ENCODE data around the gene LRRC8A. TPM values are rescaled to one million over a fixed set of nuclear protein-coding genes. Genes with fewer than 3 reads are reported as not detected.
A peak's percentile ranks its signal among the peaks of the same experiment; 100 is the strongest.

The LRRC8A gene
- total and polyA plus RNA-seq, 4 experiments from 2014 or later: 18.7 to 40.6 (median 25.4) TPM

- peak in 3 of 5 donors; percentile 22 to 26 (median 26) for DNase-seq
- peaks cover 22 to 23% of the 10 kb centered on the region in 2 donors for H3K36me3 Mint-ChIP-seq
- no peaks in the 10 kb centered on the region for H3K27me3 Mint-ChIP-seq
- ChIA-PET CTCF (ENCODE audit: partially characterized antibody) (interaction anchor here (1.0 to 2.7 kb wide), 4 partner anchors 17 to 36 kb away, joined by 3 to 8 read pairs (median 5); partner anchors contain the start of genes KYAT1 and LRRC8A), POLR2A (ENCODE audit: partially characterized antibody) (interaction anchor here (0.8 to 12.5 kb wide), 4 partner anchors 11 to 17 kb away, joined by 4 to 110 read pairs (median 6); partner anchors contain the start of genes KYAT1 and LRRC8A)
- H3K27ac Mint-ChIP-seq: peak overlapping the region; percentile 84 to 99 (median 96)
- H3K4me3 Mint-ChIP-seq: peak overlapping the region in 7 of 8 donors; percentile 58 to 82 (median 63)
- Histone ChIP-seq H3K9me3 (ENCODE audit: control insufficient read depth in 1 of 2, low read length in 2 of 2) (no peaks in the 10 kb centered on the region), H3K4me3 (ENCODE audit: low read length in 2 of 2) (no peak overlapping the region), H3K27me3 (ENCODE audit: insufficient read depth, low read length) (no peaks in the 10 kb centered on the region), H3K4me1 (ENCODE audit: insufficient read depth, low read length) (peaks cover 97% of the 10 kb centered on the region), H3K27ac (ENCODE audit: low read depth, low read length) (peak overlapping the region; percentile 59), H3K36me3 (ENCODE audit: insufficient read depth, low read length) (peaks cover 7% of the 10 kb centered on the region)
- intact Hi-C loops (cut with micrococcal nuclease): no loop called here
- peaks cover 45 to 92% (median 72%) of the 10 kb centered on the region in 4 donors for H3K4me1 Mint-ChIP-seq
- no peaks in the 10 kb centered on the region for H3K9me3 Mint-ChIP-seq
Measured at GRCh38 chr9:128899566-128900322, 17.8 kb downstream of the LRRC8A start.

DNA sequence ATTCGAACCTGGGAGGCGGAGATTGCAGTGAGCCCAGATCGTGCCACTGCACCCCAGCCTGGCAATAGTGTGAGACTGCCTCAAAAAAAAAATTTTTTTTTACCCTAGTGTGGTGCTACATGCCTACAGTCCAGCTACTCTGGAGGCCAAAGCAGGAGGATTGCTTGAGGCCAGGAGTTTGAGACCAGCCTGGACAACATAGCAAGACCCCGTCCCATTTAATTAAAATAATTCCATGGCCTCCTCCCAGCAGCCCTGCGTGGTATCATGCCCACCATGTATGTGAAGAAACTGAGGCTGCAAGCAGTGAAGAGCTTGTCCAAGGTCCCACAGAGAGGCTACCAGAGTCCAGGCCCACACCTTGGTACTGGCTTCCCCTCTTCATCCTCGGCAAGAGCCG, 19.4 kb downstream of the LRRC8A start:
- DNase-seq: no peak
- no peaks in the 10 kb centered on the region for H3K9me3 ChIP-seq (ENCODE audit: control insufficient read depth in 1 of 2, low read length in 2 of 2)
- no peaks in the 10 kb centered on the region for H3K9me3 Mint-ChIP-seq
- H3K27me3 Mint-ChIP-seq: no peaks in the 10 kb centered on the region
- H3K36me3 ChIP-seq (ENCODE audit: insufficient read depth, low read length): peaks cover 7% of the 10 kb centered on the region
- intact Hi-C loops (cut with micrococcal nuclease): no loop called here
- peak overlapping the region; percentile 14 to 19 for H3K4me3 ChIP-seq (ENCODE audit: low read length in 2 of 2)
- H3K27me3 ChIP-seq (ENCODE audit: insufficient read depth, low read length): no peaks in the 10 kb centered on the region
- CTCF ChIA-PET (ENCODE audit: partially characterized antibody): interaction anchor here (1.3 to 2.7 kb wide), 3 partner anchors 19 to 83 kb away, joined by 7 to 15 read pairs (median 7); partner anchors contain the start of genes ENDOG, KYAT1 and LRRC8A
- POLR2A ChIA-PET (ENCODE audit: partially characterized antibody): interaction anchor here (1.0 to 12.5 kb wide), 9 partner anchors 9 to 348 kb away, joined by 3 to 110 read pairs (median 7); partner anchors contain the start of genes ENDOG, KYAT1 and LRRC8A
- peaks cover 11 to 13% of the 10 kb centered on the region in 2 donors for H3K36me3 Mint-ChIP-seq
- H3K4me1 ChIP-seq (ENCODE audit: insufficient read depth, low read length): peaks cover 91% of the 10 kb centered on the region
- H3K27ac ChIP-seq (ENCODE audit: low read depth, low read length): peak overlapping the region; percentile 76
- peaks cover 36 to 80% (median 59%) of the 10 kb centered on the region in 4 donors for H3K4me1 Mint-ChIP-seq
- H3K27ac Mint-ChIP-seq: peak overlapping the region; percentile 84 to 99 (median 96)
- no peak overlapping the region for H3K4me3 Mint-ChIP-seq

DNA sequence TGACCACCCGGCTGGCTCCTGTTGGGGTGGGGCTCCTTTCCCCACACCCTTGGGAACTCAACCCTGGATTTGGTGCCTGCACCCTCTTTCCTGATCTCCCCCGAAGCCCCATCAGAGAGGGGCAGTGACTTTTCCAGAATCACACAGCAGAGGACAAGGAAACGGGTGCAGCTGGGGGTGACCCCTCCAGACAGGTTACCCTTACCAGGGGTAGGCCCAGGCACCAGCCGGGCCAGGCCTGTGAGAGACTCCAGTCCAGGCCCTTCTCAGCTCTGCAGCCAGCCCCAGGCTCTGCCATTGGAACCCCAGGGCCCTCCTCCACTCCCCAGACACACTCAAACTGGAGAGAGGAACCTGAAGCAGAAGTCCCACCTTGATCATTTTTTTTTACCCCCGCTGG, 19.9 kb downstream of the LRRC8A start:
- peak overlapping the region; percentile 76 to 87 (median 84) for H3K4me3 Mint-ChIP-seq
- H3K4me3 ChIP-seq (ENCODE audit: low read length in 2 of 2): peak overlapping the region; percentile 14 to 19
- POLR2A ChIA-PET (ENCODE audit: partially characterized antibody): interaction anchor here (0.6 to 12.5 kb wide), 16 partner anchors 8 to 349 kb away, joined by 3 to 110 read pairs (median 6); partner anchors contain the start of genes DOLK, ENDOG, KYAT1 and LRRC8A
- peak overlapping the region; percentile 84 to 99 (median 98) for H3K27ac Mint-ChIP-seq
- peak overlapping the region; percentile 76 for H3K27ac ChIP-seq (ENCODE audit: low read depth, low read length)
- no peaks in the 10 kb centered on the region for H3K27me3 Mint-ChIP-seq
- DNase-seq: no peak
- H3K9me3 ChIP-seq (ENCODE audit: control insufficient read depth in 1 of 2, low read length in 2 of 2): no peaks in the 10 kb centered on the region
- no peaks in the 10 kb centered on the region for H3K27me3 ChIP-seq (ENCODE audit: insufficient read depth, low read length)
- peaks cover 5% of the 10 kb centered on the region for H3K36me3 ChIP-seq (ENCODE audit: insufficient read depth, low read length)
- peaks cover 37 to 80% (median 62%) of the 10 kb centered on the region in 4 donors for H3K4me1 Mint-ChIP-seq
- peaks cover 11 to 12% of the 10 kb centered on the region in 2 donors for H3K36me3 Mint-ChIP-seq
- CTCF ChIA-PET (ENCODE audit: partially characterized antibody): interaction anchor here (2.6 to 2.7 kb wide), 2 partner anchors 20 to 26 kb away, joined by 7 to 15 read pairs; partner anchors contain the start of genes KYAT1 and LRRC8A
- no peaks in the 10 kb centered on the region for H3K9me3 Mint-ChIP-seq
- intact Hi-C loops (cut with micrococcal nuclease): loop anchor here (1.0 kb wide), 2 partner anchors 20 to 26 kb away; partner anchors contain the start of gene LRRC8A
- H3K4me1 ChIP-seq (ENCODE audit: insufficient read depth, low read length): peaks cover 91% of the 10 kb centered on the region

- peaks cover 35 to 83% (median 65%) of the 10 kb centered on the region in 4 donors for H3K4me1 Mint-ChIP-seq
- Histone ChIP-seq H3K27me3 (ENCODE audit: insufficient read depth, low read length) (no peaks in the 10 kb centered on the region), H3K4me1 (ENCODE audit: insufficient read depth, low read length) (peaks cover 87% of the 10 kb centered on the region), H3K4me3 (ENCODE audit: low read length in 2 of 2) (peak overlapping the region; percentile 14 to 45), H3K27ac (ENCODE audit: low read depth, low read length) (peak overlapping the region; percentile 76), H3K36me3 (ENCODE audit: insufficient read depth, low read length) (peaks cover 5% of the 10 kb centered on the region), H3K9me3 (ENCODE audit: control insufficient read depth in 1 of 2, low read length in 2 of 2) (no peaks in the 10 kb centered on the region)
- ChIA-PET CTCF (ENCODE audit: partially characterized antibody) (interaction anchor here (2.6 to 2.7 kb wide), 2 partner anchors 20 to 25 kb away, joined by 7 to 15 read pairs; partner anchors contain the start of genes KYAT1 and LRRC8A), POLR2A (ENCODE audit: partially characterized antibody) (interaction anchor here (0.5 to 12.5 kb wide), 17 partner anchors 8 to 349 kb away, joined by 3 to 110 read pairs (median 5); partner anchors contain the start of genes DOLK, ENDOG, KYAT1 and LRRC8A)
- peaks cover 12 to 15% of the 10 kb centered on the region in 2 donors for H3K36me3 Mint-ChIP-seq
- peak; percentile 85 to 92 (median 88) for DNase-seq
- intact Hi-C loops (cut with micrococcal nuclease): loop anchor here (1.0 kb wide), 2 partner anchors 20 to 26 kb away; partner anchors contain the start of gene LRRC8A
- H3K9me3 Mint-ChIP-seq: no peaks in the 10 kb centered on the region
- peak overlapping the region; percentile 76 to 87 (median 84) for H3K4me3 Mint-ChIP-seq
- peak overlapping the region; percentile 84 to 99 (median 98) for H3K27ac Mint-ChIP-seq
- H3K27me3 Mint-ChIP-seq: no peaks in the 10 kb centered on the region
Measured at GRCh38 chr9:128902351-128903078, 20.6 kb downstream of the LRRC8A start.

GRCh38 chr9:128903079-128903461, 21.1 kb downstream of the LRRC8A start:
- intact Hi-C loops (cut with micrococcal nuclease): no loop called here
- POLR2A ChIA-PET (ENCODE audit: partially characterized antibody): interaction anchor here (0.6 to 12.5 kb wide), 10 partner anchors 9 to 125 kb away, joined by 3 to 110 read pairs (median 7); partner anchors contain the start of genes DOLK, ENDOG, KYAT1 and LRRC8A
- Mint-ChIP-seq H3K4me3 (peak overlapping the region in 7 of 8 donors; percentile 76 to 87 (median 83)), H3K27me3 (no peaks in the 10 kb centered on the region), H3K27ac (peak overlapping the region; percentile 84 to 99 (median 98)), H3K9me3 (no peaks in the 10 kb centered on the region), H3K4me1 (peaks cover 33 to 84% (median 63%) of the 10 kb centered on the region in 4 donors), H3K36me3 (peaks cover 14 to 19% of the 10 kb centered on the region in 2 donors)
- no peak for DNase-seq
- H3K27me3 ChIP-seq (ENCODE audit: insufficient read depth, low read length): no peaks in the 10 kb centered on the region
- H3K4me3 ChIP-seq (ENCODE audit: low read length in 2 of 2): peak overlapping the region in 1 of 2 donors; percentile 45
- peak overlapping the region; percentile 76 for H3K27ac ChIP-seq (ENCODE audit: low read depth, low read length)
- peaks cover 11% of the 10 kb centered on the region for H3K36me3 ChIP-seq (ENCODE audit: insufficient read depth, low read length)
- CTCF ChIA-PET (ENCODE audit: partially characterized antibody): interaction anchor here (2.6 kb wide), 1 partner anchor 25 kb away, joined by 15 read pairs; no protein-coding TSS in a partner anchor
- peaks cover 82% of the 10 kb centered on the region for H3K4me1 ChIP-seq (ENCODE audit: insufficient read depth, low read length)
- H3K9me3 ChIP-seq (ENCODE audit: control insufficient read depth in 1 of 2, low read length in 2 of 2): no peaks in the 10 kb centered on the region

GRCh38 chr9:128903871-128904620, 22.1 kb downstream of the LRRC8A start:
- Mint-ChIP-seq H3K4me3 (peak overlapping the region in 3 of 8 donors; percentile 31 to 59 (median 39)), H3K27me3 (no peaks in the 10 kb centered on the region), H3K9me3 (no peaks in the 10 kb centered on the region), H3K36me3 (peaks cover 17 to 22% of the 10 kb centered on the region in 2 donors), H3K4me1 (peaks cover 30 to 84% (median 57%) of the 10 kb centered on the region in 4 donors), H3K27ac (peak overlapping the region; percentile 84 to 99 (median 91))
- DNase-seq: no peak
- H3K4me1 ChIP-seq (ENCODE audit: insufficient read depth, low read length): peaks cover 72% of the 10 kb centered on the region
- peak overlapping the region; percentile 76 for H3K27ac ChIP-seq (ENCODE audit: low read depth, low read length)
- H3K36me3 ChIP-seq (ENCODE audit: insufficient read depth, low read length): peaks cover 21% of the 10 kb centered on the region
- H3K27me3 ChIP-seq (ENCODE audit: insufficient read depth, low read length): no peaks in the 10 kb centered on the region
- no peak overlapping the region for H3K4me3 ChIP-seq (ENCODE audit: low read length in 2 of 2)
- ChIA-PET CTCF (ENCODE audit: partially characterized antibody) (no interaction called here), POLR2A (ENCODE audit: partially characterized antibody) (interaction anchor here (1.2 kb wide), 1 partner anchor 134 kb away, joined by 3 read pairs; no protein-coding TSS in a partner anchor)
- no peaks in the 10 kb centered on the region for H3K9me3 ChIP-seq (ENCODE audit: control insufficient read depth in 1 of 2, low read length in 2 of 2)
- intact Hi-C loops (cut with micrococcal nuclease): no loop called here
